Stimulated activated memory B cell treated with anti-CD40 and anti-IgM and Interleukin-4, amounts not matched to agents 10 μg/mL and 1 μg/mL and 100 μg/mL, for 72 hours (primary cell): ENCODE measurements around the gene CISD2.
A peak's percentile ranks its signal among the peaks of the same experiment; 100 is the strongest.
"Not testable (repeated sequence)": the region's sequence is repeated elsewhere in the genome, so short reads cannot be mapped to it uniquely, and the experiment has no call there.

ENCODE experiments used
- ATAC-seq: fragments of 150-1000 bp; cut with Tn5 transposase; 2 replicates; pipeline ENCODE4 v1.10.0; 2021
- H3K27ac Mint-ChIP-seq: one replicate; pipeline ENCODE4 v1.8.0; 2022; ENCODE audit warnings: mild to moderate bottlenecking, mixed read lengths
- H3K27me3 Mint-ChIP-seq: one replicate; pipeline ENCODE4 v1.8.0; 2022; ENCODE audit warnings: mixed read lengths
- H3K36me3 Mint-ChIP-seq: one replicate; pipeline ENCODE4 v1.8.0; 2022; ENCODE audit warnings: mixed read lengths
- H3K4me1 Mint-ChIP-seq: one replicate; pipeline ENCODE4 v1.8.0; 2022; ENCODE audit warnings: mixed read lengths
- H3K4me3 Mint-ChIP-seq: one replicate; pipeline ENCODE4 v1.8.0; 2022; ENCODE audit warnings: mild to moderate bottlenecking, moderate library complexity, mixed read lengths
- H3K9me3 Mint-ChIP-seq: one replicate; pipeline ENCODE4 v1.8.0; 2022; ENCODE audit warnings: mixed read lengths

Gene CISD2

GRCh38 chr4:102868781-102869568, at the start of gene CISD2:
CISD2 (plus strand) TSS chr4:102868992; CDS start chr4:102869085, 93 bp downstream.
- H3K4me1 Mint-ChIP-seq, result peaks cover 46% of the 10 kb centered on the region
- H3K27ac Mint-ChIP-seq, result peak within 1 kb of the TSS; percentile 98
- no peaks in the 10 kb centered on the region for H3K9me3 Mint-ChIP-seq
- H3K27me3 Mint-ChIP-seq, result no peaks in the 10 kb centered on the region
- peak; percentile 97 for ATAC-seq
- peak within 1 kb of the TSS; percentile 94 for H3K4me3 Mint-ChIP-seq
- H3K36me3 Mint-ChIP-seq, result peaks cover 22% of the 10 kb centered on the region

GRCh38 chr4:102819100-102819499, 49.7 kb upstream of the CISD2 start:
- H3K9me3 Mint-ChIP-seq, H3K4me3 Mint-ChIP-seq, H3K27me3 Mint-ChIP-seq, ATAC-seq, H3K27ac Mint-ChIP-seq: not testable (repeated sequence)
- Mint-ChIP-seq H3K36me3 (peaks cover 25% of the 10 kb centered on the region), H3K4me1 (peaks cover 84% of the 10 kb centered on the region)

- Mint-ChIP-seq H3K36me3 (peaks cover 25% of the 10 kb centered on the region), H3K27ac (peak overlapping the region; percentile 30), H3K27me3 (no peaks in the 10 kb centered on the region), H3K4me1 (peaks cover 82% of the 10 kb centered on the region), H3K9me3 (no peaks in the 10 kb centered on the region), H3K4me3 (peak overlapping the region; percentile 50)
- ATAC-seq, result no peak
Measured at GRCh38 chr4:102819588-102820365, 49.0 kb upstream of the CISD2 start.

GRCh38 chr4:102823464-102823863, 45.3 kb upstream of the CISD2 start:
- ATAC-seq, result no peak
- Mint-ChIP-seq H3K4me3 (peak overlapping the region; percentile 68), H3K27ac (peak overlapping the region; percentile 27), H3K4me1 (peaks cover 55% of the 10 kb centered on the region), H3K27me3 (no peaks in the 10 kb centered on the region), H3K36me3 (peaks cover 25% of the 10 kb centered on the region), H3K9me3 (no peaks in the 10 kb centered on the region)

GRCh38 chr4:102823897-102824296, 44.9 kb upstream of the CISD2 start:
- no peak overlapping the region for H3K27ac Mint-ChIP-seq

GRCh38 chr4:102824398-102824797, 44.4 kb upstream of the CISD2 start:
- no peaks in the 10 kb centered on the region for H3K27me3 Mint-ChIP-seq
- peaks cover 24% of the 10 kb centered on the region for H3K36me3 Mint-ChIP-seq
- H3K9me3 Mint-ChIP-seq, result no peaks in the 10 kb centered on the region
- H3K27ac Mint-ChIP-seq, result no peak overlapping the region
- no peak overlapping the region for H3K4me3 Mint-ChIP-seq
- no peak for ATAC-seq
- peaks cover 49% of the 10 kb centered on the region for H3K4me1 Mint-ChIP-seq

More at GRCh38 chr4:102823897-102824296, 44.9 kb upstream of the CISD2 start:
- H3K9me3 Mint-ChIP-seq, result no peaks in the 10 kb centered on the region
- no peaks in the 10 kb centered on the region for H3K27me3 Mint-ChIP-seq
- peak overlapping the region; percentile 68 for H3K4me3 Mint-ChIP-seq
- H3K4me1 Mint-ChIP-seq, result peaks cover 53% of the 10 kb centered on the region
- ATAC-seq, result no peak
- peaks cover 25% of the 10 kb centered on the region for H3K36me3 Mint-ChIP-seq

- H3K9me3 Mint-ChIP-seq, result no peaks in the 10 kb centered on the region
- ATAC-seq, result no peak
- H3K27me3 Mint-ChIP-seq, result no peaks in the 10 kb centered on the region
- peaks cover 15% of the 10 kb centered on the region for H3K36me3 Mint-ChIP-seq
- H3K27ac Mint-ChIP-seq, result no peak overlapping the region
- no peak overlapping the region for H3K4me3 Mint-ChIP-seq
- H3K4me1 Mint-ChIP-seq, result peaks cover 39% of the 10 kb centered on the region
Measured at GRCh38 chr4:102825261-102826091, 43.3 kb upstream of the CISD2 start.

- Mint-ChIP-seq H3K4me1 (peaks cover 30% of the 10 kb centered on the region), H3K27me3 (no peaks in the 10 kb centered on the region), H3K36me3 (peaks cover 10% of the 10 kb centered on the region), H3K27ac (no peak overlapping the region), H3K4me3 (no peak overlapping the region), H3K9me3 (no peaks in the 10 kb centered on the region)
- peak; percentile 0 for ATAC-seq
Measured at GRCh38 chr4:102826105-102826889, 42.5 kb upstream of the CISD2 start.

- H3K9me3 Mint-ChIP-seq, result no peaks in the 10 kb centered on the region
- peak; percentile 76 for ATAC-seq
- peaks cover 10% of the 10 kb centered on the region for H3K36me3 Mint-ChIP-seq
- no peak within 1 kb of the TSS for H3K4me3 Mint-ChIP-seq
- no peaks in the 10 kb centered on the region for H3K27me3 Mint-ChIP-seq
- H3K4me1 Mint-ChIP-seq, result peaks cover 23% of the 10 kb centered on the region
- no peak within 1 kb of the TSS for H3K27ac Mint-ChIP-seq
Measured at GRCh38 chr4:102826890-102827673, 41.7 kb upstream of the CISD2 start, which contains the start of gene UBE2D3. UBE2D3 (minus strand) TSS chr4:102827551; CDS start chr4:102826508, 1,043 bp downstream.

- peaks cover 2% of the 10 kb centered on the region for H3K36me3 Mint-ChIP-seq
- H3K4me3 Mint-ChIP-seq, result no peak overlapping the region
- H3K4me1 Mint-ChIP-seq, result peaks cover 15% of the 10 kb centered on the region
- H3K27ac Mint-ChIP-seq, result no peak overlapping the region
- H3K9me3 Mint-ChIP-seq, result no peaks in the 10 kb centered on the region
- no peaks in the 10 kb centered on the region for H3K27me3 Mint-ChIP-seq
- ATAC-seq, result peak; percentile 90
Measured at GRCh38 chr4:102827674-102828496, 40.9 kb upstream of the CISD2 start.

GRCh38 chr4:102828497-102828808, 40.3 kb upstream of the CISD2 start:
- no peaks in the 10 kb centered on the region for H3K36me3 Mint-ChIP-seq

GRCh38 chr4:102829803-102830202, 39.0 kb upstream of the CISD2 start:
- ATAC-seq, result no peak
- Mint-ChIP-seq H3K4me1 (peaks cover 7% of the 10 kb centered on the region), H3K27ac (no peak overlapping the region)

More at GRCh38 chr4:102828497-102828808, 40.3 kb upstream of the CISD2 start:
- Mint-ChIP-seq H3K27me3 (no peaks in the 10 kb centered on the region), H3K27ac (no peak overlapping the region), H3K9me3 (no peaks in the 10 kb centered on the region), H3K4me3 (no peak overlapping the region), H3K4me1 (peaks cover 9% of the 10 kb centered on the region)
- ATAC-seq, result no peak

GRCh38 chr4:102832105-102832504, 36.7 kb upstream of the CISD2 start:
- H3K27ac Mint-ChIP-seq, result no peak overlapping the region
- no peak overlapping the region for H3K4me3 Mint-ChIP-seq
- no peaks in the 10 kb centered on the region for H3K36me3 Mint-ChIP-seq
- H3K27me3 Mint-ChIP-seq, result no peaks in the 10 kb centered on the region
- ATAC-seq, result no peak
- no peaks in the 10 kb centered on the region for H3K9me3 Mint-ChIP-seq
- H3K4me1 Mint-ChIP-seq, result peaks cover 7% of the 10 kb centered on the region

More at GRCh38 chr4:102829803-102830202, 39.0 kb upstream of the CISD2 start:
- no peaks in the 10 kb centered on the region for H3K36me3 Mint-ChIP-seq
- H3K9me3 Mint-ChIP-seq, result no peaks in the 10 kb centered on the region
- no peak overlapping the region for H3K4me3 Mint-ChIP-seq
- no peaks in the 10 kb centered on the region for H3K27me3 Mint-ChIP-seq
